HG02938 (cell line): ENCODE measurements around the gene TSKS.
"Not testable (repeated sequence)": the region's sequence is repeated elsewhere in the genome, so short reads cannot be mapped to it uniquely, and the experiment has no call there.

Source experiments
- ATAC-seq: cut with Tn5 transposase; IDR thresholded peaks from one replicate; pipeline ENCODE4 v1.9.1; 2021; ENCODE audit warnings: mild to moderate bottlenecking, moderate library complexity; ENCODE audit not compliant: unreplicated experiment

Gene TSKS

DNA sequence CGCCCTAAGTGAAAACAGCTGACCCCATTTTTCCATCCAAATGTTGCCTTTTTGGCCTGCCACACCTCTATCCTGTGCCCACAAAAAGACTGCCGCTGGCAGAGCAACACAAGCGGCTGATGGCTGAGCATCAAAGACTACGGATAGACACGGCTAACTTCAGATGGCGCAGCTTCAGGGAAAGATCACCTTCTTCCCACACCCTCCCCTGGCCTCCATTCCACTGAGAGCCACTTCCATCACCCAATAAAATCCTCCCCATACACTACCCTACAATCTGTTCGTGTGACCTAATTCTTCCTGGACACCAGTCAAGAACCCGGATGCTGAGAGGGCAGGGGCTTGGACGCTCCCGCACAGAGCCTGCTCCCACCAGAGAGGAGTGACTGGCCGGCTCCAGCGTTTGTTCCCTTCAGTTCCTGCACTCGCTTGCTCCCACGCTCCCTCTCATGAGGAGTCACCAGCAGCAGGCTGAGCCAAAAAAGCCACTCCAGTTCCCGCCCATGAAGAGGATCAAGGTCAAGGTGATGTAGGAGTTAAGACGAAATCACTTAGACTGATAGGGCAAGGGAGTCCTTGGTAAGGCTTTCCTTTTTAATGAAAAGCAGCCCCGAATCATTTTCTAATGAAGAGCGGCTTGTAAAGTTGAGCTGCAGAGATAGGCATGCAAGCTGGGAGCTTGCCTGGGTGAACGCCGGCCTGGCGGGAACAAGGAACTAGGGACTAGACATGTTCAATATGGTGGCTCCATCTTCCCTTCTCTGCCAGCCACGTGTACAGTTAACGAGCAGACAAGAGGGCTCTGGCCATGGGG lies 35.7 kb downstream of the TSKS start:
- no peak for ATAC-seq

DNA sequence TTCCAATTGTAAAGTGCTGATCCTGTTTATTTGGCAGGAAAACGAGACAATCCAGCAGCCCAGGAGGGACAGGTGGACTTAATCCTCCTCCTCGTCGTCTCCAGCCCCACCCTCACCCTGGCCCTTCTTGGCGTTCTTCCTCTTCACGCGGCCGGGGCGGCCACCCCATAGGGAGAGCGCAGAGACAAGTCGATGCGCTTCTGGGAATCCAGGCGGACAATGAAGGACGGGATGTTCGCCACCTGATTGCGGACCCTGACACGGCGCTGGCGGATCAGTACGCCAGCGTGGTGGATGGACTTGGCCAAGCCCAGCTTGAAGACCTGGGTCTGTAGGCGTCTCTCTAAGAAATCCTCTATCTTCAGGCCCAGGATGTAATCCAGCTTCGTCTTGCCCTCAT lies 43.7 kb downstream of the TSKS start:
- not testable (repeated sequence) for ATAC-seq

DNA sequence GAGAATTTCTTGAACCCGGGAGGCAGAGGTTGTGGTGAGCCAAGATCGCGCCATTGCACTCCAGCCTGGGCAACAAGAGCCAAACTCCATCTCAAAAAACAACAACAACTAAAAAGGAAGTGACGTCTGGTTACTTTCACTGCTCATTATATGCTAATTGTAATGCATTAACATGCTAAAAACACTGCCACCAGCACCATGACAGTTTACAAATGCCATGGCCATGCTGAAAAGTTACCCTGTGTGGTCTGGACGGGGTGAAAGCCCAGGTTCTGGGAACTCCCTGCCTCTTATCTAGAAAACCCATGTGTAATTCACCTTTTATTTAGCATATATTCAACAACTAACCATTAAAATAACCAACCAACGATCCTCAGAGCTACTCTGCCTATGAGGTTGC lies 44.1 kb downstream of the TSKS start:
- ATAC-seq = no peak

DNA sequence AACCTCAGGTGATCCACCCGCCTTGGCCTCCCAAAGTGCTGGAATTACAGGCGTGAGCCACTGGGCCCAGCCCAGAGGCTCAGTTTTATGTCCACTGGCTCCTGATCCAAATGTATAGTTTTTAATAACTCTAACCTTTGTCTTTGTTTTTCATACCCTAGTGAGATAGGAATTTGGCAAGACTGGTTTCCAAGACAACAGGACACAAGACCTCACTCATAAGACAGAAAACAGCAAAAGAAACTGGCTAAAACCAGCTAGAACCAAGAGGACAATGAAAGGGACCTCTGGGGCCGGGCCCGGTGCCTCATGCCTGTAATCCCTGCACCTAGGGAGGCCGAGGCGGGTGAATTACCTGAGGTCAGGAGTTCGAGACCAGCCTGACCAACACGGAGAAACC lies 44.6 kb downstream of the TSKS start:
- ATAC-seq = no peak

DNA sequence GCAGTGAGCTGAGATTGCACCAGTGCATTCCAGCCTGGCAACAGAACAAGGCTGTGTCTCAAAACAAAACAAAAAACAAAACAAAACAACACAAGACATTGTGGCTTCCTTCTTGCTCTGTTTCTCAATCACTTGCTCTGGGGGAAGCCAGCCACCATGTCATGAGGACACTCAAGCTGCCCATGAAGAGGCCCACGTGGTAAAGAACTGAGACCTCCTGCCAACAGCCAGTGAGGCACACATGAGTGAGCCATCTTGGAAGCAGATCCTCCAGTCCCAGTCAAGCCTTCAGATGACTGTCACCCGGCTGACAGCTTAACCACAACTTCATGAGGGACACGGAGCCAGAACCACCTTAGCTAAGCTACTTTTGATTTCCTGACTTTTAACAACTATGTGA lies 47.0 kb downstream of the TSKS start:
- ATAC-seq = no peak

DNA sequence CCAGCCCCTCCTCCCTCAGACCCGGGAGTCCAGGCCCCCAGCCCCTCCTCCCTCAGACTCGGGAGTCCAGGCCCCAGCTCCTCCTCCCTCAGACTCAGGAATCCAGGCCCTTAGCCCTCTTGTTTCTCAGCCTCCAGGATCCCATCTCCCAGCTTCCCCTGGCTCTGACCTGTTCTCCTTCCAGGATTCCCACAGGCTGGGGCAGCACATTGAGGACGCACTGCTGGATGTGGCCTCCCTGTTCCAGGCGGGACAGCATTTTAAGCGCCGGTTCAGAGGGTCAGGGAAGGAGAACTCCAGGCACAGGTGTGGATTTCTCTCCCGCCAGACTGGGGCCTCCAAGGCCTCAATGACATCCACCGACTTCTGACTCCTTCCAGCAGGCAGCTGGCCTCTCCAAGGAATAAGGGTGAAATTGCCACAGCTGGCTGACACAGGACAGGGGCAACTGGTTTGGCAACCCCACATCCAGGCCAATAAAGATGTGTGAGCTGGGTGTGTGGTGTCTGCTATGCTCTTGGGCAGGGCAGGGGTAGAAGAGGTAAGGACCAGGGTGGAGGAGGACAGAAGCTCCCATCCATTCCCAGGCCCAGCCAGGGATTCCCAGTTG lies 49.8 kb downstream of the TSKS start:
- no peak for ATAC-seq

DNA sequence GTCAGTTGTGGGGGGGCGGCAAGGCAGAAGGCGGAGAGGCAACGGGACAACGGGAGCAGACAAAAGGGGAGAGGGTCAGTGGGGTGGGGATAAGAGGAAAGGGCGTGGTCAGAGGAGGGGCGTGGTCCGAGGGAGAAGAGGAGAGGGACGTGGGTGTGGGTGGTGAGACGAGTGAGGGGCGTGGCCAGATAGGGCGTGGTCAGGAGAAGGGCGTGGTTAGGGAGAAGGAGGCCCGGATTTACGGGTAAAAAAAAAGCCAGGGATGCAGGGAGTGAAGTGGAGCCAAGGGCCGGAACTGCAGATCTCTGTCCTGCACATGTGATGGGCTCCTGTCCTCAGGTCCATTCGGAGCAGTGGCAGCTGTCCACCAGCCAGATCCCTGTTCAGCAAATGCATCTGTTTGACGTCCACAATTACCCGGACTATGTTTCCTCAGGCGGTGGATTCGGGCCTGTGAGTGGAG lies 50.7 kb downstream of the TSKS start:
- no peak for ATAC-seq

DNA sequence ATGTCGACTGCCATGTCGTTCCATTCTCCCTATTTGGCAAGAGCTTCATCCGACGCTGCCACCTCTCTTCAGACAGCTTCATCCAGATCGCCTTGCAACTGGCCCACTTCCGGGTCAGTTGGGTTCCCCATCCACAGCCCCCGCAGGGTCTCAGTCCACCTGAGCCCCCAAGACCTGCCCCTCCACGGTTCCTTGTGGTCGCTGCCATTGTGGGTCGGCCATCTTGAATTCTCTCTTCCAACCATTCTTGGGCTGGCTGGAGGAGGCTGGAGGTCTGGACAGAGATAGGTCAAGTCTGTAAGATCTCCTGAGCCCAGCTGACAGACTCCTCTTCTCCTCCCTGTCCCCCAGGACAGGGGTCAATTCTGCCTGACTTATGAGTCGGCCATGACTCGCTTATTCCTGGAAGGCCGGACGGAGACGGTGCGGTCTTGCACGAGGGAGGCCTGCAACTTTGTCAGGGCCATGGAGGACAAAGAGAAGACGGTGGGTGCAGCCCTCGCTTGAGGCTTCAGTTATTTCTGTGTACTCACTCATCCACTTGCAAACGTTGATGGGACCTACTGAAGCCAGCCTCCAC lies 52.6 kb downstream of the TSKS start:
- no peak for ATAC-seq

DNA sequence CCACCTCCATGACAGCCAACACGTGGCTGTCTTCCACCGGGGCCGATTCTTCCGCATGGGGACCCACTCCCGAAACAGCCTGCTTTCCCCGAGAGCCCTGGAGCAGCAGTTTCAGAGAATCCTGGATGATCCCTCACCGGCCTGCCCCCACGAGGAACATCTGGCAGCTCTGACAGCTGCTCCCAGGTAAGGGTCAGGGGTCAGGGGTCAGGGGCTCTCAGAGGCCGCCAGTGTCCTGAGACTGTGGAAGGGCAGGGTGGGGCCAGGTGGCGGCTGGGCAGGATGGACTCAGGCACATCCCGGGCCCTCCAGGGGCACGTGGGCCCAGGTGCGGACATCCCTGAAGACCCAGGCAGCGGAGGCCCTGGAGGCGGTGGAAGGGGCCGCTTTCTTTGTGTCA lies 57.2 kb downstream of the TSKS start:
- no peak for ATAC-seq

DNA sequence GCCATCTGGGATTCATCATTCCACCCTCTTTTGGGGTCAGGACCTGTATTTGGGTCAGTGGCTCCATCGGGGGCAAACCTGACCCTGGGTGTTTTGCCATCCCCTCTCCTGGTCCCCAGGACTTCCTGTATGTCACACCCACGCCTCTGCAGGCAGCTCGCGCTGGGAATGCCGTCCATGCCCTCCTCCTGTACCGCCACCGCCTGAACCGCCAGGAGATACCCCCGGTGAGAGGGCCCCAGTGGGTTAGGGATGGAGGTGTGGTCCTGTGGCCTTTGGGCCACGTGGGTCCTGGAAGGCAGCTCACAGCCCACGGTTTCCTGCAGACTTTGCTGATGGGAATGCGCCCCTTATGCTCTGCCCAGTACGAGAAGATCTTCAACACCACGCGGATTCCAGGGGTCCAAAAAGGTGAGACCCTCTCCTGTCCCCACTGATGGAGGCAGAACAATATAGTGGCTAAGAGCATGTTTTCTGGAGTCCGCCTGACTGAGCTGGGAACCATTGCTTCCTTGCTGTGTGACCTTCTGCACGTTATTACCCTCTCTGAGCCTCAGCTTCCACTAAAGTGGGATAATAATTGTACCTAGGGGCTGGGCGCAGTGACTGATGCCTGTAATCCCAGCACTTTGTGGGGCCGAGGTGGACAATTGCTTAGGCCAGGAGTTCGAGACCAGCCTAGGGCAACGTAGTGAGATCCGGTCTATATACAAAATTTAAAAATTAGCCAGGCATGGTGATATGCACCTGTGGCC lies 58.0 kb downstream of the TSKS start:
- ATAC-seq = no peak

DNA sequence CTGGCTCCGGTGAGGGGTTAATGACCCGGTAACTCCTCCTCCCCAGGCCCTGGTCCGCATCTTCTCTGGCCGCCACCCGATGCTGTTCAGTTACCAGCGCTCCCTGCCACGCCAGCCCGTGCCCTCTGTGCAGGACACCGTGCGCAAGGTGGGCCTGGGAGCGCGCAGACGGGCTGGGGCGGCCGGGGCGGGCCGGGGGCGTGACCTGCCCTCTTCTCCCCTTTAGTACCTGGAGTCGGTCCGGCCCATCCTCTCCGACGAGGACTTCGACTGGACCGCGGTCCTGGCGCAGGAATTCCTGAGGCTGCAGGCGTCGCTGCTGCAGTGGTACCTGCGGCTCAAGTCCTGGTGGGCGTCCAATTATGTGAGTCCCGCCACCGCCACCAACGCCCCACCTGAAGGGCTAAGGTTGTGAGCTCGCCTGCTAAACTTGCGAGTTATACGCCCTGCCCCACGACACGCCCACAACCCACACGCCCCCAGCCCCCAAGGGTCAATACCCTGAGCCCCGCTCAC lies 61.8 kb downstream of the TSKS start:
- no peak for ATAC-seq

DNA sequence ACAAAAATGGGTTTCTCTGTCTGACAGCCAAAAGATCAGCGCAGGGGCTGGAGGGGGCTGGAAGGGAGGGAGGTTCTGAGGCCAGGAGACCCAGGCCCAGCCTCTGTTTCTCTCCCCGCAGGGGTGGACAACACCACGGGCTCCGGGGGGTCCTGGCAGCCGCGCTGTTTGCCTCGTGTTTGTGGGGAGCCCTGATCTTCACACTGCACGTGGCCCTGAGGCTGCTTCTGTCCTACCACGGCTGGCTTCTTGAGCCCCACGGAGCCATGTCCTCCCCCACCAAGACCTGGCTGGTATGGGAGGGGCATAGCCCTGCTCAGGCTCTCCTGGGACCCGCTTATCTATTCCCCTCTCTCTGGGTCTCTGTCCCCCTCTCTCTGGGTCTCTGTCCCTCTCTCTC lies 62.5 kb downstream of the TSKS start:
- ATAC-seq = no peak

DNA sequence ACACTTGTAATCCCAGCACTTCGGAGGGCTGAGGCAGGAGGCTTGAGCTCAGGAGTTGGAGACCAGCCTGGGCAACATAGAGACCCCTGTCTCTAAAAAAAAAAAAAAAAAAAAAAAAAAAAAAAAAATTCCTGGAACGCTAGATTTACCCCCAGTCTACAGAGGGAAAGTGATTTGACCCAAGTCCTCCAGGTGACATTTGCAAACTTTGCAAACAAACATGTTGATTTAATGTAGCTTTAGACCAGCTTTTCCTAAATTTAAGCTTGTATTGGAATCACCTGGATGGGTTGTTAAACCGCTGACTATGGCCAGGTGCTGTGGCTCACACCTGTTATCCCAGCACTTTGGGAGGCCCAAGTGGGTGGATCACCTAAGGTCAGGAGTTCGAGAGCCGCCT lies 63.7 kb downstream of the TSKS start:
- ATAC-seq = no peak

DNA sequence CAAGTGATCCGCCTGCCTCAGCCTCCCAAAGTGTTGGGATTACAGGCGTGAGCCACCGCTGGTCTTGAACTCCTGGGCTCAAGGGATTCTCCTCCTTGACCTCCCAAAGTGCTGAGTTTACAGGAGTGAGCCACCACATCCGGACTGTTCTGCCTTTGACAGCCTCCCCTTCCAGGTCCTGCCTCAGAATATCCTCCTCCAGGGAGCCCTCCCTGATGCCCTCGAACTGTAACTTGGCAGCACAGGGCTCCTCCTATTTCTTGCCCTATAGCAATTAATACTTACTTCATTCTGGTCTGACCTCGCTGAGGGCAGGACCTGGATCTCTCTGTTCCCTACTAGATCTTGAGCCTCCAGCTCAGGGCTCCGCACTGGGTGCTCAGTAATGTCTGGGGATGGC lies 66.2 kb downstream of the TSKS start:
- ATAC-seq = no peak

DNA sequence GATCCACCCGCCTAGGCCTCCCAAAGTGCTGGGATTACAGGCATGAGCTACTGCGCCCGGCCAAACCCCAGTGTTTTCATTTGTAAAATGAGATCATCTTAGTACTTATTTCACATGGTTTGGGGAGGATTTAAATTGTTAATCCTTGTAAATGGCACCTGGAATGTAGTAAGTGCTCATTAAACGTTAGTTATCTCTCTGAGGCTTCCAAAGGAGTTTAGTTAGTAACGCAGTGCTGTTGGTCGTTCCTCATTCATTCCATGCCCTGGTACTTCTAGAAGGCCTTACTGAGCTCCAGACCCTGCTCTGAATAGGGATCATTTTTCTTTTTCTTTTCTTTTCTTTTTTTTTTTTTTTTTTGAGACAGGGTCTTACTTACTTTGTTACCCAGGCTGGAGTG lies 67.0 kb downstream of the TSKS start:
- no peak for ATAC-seq

DNA sequence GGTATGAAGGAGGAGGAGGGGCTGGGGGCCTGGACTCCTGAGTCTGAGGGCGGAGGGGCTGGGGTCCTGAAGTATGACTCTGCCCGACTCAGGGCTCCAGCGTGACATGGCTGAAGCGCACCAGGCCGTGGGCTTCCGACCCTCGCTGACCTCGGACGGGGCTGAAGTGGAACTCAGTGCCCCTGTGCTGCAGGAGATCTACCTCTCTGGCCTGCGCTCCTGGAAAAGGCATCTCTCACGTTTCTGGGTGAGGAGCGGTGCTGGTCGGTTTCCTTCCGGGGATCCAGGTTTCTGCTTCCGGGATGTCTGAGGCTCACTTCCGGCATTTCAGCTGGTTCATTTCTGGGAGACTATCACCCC lies 71.0 kb downstream of the TSKS start:
- ATAC-seq = no peak

DNA sequence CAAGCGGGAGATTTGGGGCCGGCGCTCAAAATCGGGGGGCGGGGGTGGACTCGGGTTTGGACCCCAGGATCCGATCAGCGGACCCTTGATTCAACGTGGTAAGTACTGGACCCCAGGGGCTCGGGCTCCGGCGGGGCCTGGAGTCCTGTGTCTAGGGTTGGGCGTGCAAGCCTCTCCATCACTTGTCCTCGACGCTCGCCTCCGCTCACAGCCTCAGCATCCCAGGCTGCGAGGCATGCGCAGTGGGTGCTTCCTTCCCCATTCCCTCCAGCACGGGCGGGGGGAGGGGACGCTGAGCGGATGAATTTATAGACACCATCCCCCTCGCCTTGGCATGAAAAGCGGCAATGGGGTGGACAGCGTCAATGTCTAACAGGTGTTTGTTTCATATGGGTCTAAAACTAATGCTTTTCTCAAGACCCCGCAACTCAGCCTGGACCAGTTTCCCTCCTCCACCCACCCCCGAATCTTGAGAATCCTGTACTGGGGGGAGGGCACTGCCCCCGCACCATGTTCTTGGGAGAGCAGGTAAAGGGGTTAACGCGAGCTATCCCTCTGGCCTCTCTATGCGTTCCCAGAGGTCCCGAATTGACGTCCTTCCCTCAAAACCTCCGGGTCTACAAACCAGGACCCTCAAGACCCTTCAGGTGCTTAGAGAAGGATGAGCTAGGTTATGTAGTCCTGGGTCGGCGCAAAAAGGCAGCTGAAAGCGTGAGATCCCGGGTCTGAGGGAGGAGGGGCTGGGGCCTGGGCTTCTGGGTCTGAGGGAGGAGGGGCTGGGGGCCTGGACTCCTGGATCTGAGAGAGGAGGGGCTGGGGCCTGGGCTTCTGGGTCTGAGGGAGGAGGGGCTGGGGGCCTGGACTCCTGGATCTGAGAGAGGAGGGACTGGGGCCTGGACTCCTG lies 71.6 kb downstream of the TSKS start:
- no peak for ATAC-seq

DNA sequence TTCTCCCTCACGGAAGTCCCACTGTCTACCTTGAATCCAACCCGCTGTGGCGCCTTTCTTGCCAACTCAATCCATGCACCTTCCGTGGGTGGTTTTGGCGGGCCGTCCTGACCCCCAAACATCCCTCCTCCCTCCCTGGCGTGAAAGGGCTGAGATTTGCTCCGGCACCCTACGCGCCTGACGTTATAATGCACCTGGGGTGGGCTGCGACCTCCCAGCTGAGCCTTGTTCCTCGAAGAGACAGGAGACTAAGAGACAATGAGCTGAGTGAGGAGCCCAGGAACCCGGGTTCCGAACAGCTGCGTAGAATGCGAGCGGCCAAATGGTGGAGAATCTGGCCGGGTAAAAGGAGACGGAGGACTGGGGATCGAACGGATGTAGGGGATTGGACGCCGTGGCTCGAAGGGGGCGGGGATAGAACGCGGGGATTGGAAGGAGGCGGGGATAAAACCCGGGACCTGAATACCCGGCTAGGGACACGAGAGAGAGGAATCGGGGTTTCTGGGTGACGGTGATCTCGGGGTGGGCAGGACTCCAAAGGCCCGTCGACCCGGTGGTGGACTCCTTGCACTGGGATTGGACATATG lies 72.4 kb downstream of the TSKS start, which contains the start of gene CPT1C:
Gene CPT1C, plus strand, starts transcription at position 461 of the 587 bp plus-strand sequence. CDS start 1,137 bp downstream, outside the sequence.
- ATAC-seq = no peak

DNA sequence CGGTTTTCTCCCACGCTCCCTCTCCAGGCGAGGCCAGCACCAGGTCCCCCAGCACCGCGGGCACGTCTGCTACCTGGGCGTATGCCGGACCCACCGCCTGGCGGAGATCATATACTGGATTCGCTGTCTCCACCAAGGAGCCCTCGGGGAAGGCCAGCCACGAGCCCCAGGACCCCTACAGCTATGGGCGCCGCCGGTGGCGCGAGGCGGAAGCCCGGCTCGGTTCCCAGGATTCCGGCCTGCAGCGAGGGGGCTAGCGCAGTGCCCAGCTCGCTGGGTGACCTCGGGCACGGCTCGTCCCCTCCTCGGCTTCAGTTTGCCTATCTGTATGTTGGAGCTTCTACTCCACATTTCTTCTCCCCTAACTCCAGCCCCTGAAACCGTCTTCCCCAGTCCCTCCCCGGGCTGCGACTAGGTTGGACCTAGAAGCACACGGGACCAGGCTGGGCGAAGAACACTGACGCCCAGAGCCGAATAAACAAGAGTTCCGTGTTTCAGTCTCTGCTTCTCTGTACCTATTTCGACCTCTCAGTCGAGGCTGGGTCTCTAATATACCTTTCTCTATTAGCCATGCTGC lies 72.9 kb downstream of the TSKS start:
- ATAC-seq = no peak
